H1 (cell line): ENCODE data around the gene EXOC1L. TPM values are rescaled to one million over a fixed set of nuclear protein-coding genes. Genes with fewer than 3 reads are reported as not detected.

Experiments
- BRCA1 ChIP-seq: IDR thresholded peaks from 2 replicates; pipeline ENCODE4 v1.6.1; 2012; ENCODE audit warnings: low read depth, low read length, improper control_type of control experiment
- JUN ChIP-seq: IDR thresholded peaks from 2 replicates; pipeline ENCODE4 v1.6.1; 2011; ENCODE audit warnings: low read depth, mild to moderate bottlenecking, improper control_type of control experiment, low read length
- JUND ChIP-seq: IDR thresholded peaks from 2 replicates; pipeline ENCODE4 v1.6.1; 2011; ENCODE audit warnings: mild to moderate bottlenecking, improper control_type of control experiment, low read length
- POLR2AphosphoS5 ChIP-seq: IDR thresholded peaks from 2 replicates; pipeline ENCODE4 v1.6.1; 2011; ENCODE audit warnings: low read depth, low read length
- RXRA ChIP-seq: IDR thresholded peaks from 2 replicates; pipeline ENCODE4 v1.6.1; 2011; ENCODE audit warnings: low read depth, mild to moderate bottlenecking, low read length, moderate library complexity; ENCODE audit not compliant: insufficient read depth
- SRF ChIP-seq: IDR thresholded peaks from 2 replicates; pipeline ENCODE4 v1.6.1; 2011; ENCODE audit warnings: mild to moderate bottlenecking, low read depth, low read length, moderate library complexity
- ZNF274 ChIP-seq: IDR thresholded peaks from 2 replicates; pipeline ENCODE4 v1.7.0; 2012; ENCODE audit warnings: low read length, borderline replicate concordance; ENCODE audit errors: extremely low read depth
- polyA plus RNA-seq, 7 experiments: library from polyadenylated mRNA; depleted of rRNA in 3 of 7; stranded (reverse) in 5 of 7; unstranded in 2 of 7; fragments of >200 nt in 5 of 7; fragments of 200-250 nt in 2 of 7; gene quantifications; 1 replicate in 5 of 7; 2 replicates in 1 of 7; 4 replicates in 1 of 7; pipeline versions ENCODE4 v1.2.1 to v1.2.3, GENCODE V29; 2011 to 2013; ENCODE audit warnings: missing spikeins in 2 of 7, mixed read lengths in 2 of 7
- total RNA-seq: library from RNA; stranded (reverse); fragmentation: NEBNext Ultra II Directional; extraction: Animal tissue kit (Norgen Biotek cat#: 25700); gene quantifications from 2 replicates; pipeline ENCODE4 v1.2.1, GENCODE V29; 2021
- TF ChIP-seq, protein P1 (sequence below): fragments of 300-600 bp; sonication (generic); IDR thresholded peaks from 2 replicates; pipeline ENCODE4 v1.7.1; 2012; ENCODE audit warnings: low read length, moderate library complexity, mild to moderate bottlenecking, inconsistent platforms; ENCODE audit not compliant: insufficient replicate concordance
- TF ChIP-seq, protein P2 (sequence below), 3 experiments: IDR thresholded peaks; 1 replicate in 2 of 3; 2 replicates in 1 of 3; pipeline versions ENCODE4 v1.5.1 to v1.6.1; 2011; ENCODE audit warnings: low read length in 3 of 3, mild to moderate bottlenecking in 3 of 3, inconsistent platforms in 2 of 3, low read depth in 1 of 3, moderate library complexity in 1 of 3; ENCODE audit not compliant: insufficient read depth in 1 of 3; ENCODE audit errors: control extremely low read depth in 1 of 3

The EXOC1L gene
- total and polyA plus RNA-seq, 2 of the 8 experiments (the other 6 are each of a cell fraction or from before 2014, with no cell fraction given) = 0.08 TPM; not detected in 1

DNA sequence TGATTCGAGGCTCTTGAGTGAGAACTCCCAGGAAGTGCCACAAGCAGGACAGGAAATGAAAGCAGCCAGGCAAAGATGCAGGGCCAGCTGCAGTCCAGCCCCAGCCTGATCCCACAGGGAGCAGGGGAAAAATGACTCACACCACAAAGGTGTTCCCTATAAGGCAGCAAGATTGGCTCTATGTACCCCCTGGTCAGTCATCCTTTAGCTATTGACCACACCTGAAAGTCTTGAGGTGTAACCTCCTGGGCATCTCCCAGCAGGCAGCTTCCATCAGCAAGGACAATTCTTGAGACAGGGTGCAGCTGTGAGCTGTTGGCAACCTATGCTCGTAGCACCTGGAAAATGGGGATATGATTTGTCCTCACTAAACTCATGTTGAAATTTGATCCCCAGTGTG lies 27.9 kb upstream of the EXOC1L start (continued):
- TF ChIP-seq, protein P1, sequence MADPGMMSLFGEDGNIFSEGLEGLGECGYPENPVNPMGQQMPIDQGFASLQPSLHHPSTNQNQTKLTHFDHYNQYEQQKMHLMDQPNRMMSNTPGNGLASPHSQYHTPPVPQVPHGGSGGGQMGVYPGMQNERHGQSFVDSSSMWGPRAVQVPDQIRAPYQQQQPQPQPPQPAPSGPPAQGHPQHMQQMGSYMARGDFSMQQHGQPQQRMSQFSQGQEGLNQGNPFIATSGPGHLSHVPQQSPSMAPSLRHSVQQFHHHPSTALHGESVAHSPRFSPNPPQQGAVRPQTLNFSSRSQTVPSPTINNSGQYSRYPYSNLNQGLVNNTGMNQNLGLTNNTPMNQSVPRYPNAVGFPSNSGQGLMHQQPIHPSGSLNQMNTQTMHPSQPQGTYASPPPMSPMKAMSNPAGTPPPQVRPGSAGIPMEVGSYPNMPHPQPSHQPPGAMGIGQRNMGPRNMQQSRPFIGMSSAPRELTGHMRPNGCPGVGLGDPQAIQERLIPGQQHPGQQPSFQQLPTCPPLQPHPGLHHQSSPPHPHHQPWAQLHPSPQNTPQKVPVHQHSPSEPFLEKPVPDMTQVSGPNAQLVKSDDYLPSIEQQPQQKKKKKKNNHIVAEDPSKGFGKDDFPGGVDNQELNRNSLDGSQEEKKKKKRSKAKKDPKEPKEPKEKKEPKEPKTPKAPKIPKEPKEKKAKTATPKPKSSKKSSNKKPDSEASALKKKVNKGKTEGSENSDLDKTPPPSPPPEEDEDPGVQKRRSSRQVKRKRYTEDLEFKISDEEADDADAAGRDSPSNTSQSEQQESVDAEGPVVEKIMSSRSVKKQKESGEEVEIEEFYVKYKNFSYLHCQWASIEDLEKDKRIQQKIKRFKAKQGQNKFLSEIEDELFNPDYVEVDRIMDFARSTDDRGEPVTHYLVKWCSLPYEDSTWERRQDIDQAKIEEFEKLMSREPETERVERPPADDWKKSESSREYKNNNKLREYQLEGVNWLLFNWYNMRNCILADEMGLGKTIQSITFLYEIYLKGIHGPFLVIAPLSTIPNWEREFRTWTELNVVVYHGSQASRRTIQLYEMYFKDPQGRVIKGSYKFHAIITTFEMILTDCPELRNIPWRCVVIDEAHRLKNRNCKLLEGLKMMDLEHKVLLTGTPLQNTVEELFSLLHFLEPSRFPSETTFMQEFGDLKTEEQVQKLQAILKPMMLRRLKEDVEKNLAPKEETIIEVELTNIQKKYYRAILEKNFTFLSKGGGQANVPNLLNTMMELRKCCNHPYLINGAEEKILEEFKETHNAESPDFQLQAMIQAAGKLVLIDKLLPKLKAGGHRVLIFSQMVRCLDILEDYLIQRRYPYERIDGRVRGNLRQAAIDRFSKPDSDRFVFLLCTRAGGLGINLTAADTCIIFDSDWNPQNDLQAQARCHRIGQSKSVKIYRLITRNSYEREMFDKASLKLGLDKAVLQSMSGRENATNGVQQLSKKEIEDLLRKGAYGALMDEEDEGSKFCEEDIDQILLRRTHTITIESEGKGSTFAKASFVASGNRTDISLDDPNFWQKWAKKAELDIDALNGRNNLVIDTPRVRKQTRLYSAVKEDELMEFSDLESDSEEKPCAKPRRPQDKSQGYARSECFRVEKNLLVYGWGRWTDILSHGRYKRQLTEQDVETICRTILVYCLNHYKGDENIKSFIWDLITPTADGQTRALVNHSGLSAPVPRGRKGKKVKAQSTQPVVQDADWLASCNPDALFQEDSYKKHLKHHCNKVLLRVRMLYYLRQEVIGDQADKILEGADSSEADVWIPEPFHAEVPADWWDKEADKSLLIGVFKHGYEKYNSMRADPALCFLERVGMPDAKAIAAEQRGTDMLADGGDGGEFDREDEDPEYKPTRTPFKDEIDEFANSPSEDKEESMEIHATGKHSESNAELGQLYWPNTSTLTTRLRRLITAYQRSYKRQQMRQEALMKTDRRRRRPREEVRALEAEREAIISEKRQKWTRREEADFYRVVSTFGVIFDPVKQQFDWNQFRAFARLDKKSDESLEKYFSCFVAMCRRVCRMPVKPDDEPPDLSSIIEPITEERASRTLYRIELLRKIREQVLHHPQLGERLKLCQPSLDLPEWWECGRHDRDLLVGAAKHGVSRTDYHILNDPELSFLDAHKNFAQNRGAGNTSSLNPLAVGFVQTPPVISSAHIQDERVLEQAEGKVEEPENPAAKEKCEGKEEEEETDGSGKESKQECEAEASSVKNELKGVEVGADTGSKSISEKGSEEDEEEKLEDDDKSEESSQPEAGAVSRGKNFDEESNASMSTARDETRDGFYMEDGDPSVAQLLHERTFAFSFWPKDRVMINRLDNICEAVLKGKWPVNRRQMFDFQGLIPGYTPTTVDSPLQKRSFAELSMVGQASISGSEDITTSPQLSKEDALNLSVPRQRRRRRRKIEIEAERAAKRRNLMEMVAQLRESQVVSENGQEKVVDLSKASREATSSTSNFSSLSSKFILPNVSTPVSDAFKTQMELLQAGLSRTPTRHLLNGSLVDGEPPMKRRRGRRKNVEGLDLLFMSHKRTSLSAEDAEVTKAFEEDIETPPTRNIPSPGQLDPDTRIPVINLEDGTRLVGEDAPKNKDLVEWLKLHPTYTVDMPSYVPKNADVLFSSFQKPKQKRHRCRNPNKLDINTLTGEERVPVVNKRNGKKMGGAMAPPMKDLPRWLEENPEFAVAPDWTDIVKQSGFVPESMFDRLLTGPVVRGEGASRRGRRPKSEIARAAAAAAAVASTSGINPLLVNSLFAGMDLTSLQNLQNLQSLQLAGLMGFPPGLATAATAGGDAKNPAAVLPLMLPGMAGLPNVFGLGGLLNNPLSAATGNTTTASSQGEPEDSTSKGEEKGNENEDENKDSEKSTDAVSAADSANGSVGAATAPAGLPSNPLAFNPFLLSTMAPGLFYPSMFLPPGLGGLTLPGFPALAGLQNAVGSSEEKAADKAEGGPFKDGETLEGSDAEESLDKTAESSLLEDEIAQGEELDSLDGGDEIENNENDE = no peak
- TF ChIP-seq JUND = no peak
- TF ChIP-seq BRCA1 = no peak
- TF ChIP-seq JUN = no peak
- no peak for TF ChIP-seq SRF
- no peak for TF ChIP-seq RXRA
- TF ChIP-seq ZNF274 = no peak
- TF ChIP-seq, protein P2, sequence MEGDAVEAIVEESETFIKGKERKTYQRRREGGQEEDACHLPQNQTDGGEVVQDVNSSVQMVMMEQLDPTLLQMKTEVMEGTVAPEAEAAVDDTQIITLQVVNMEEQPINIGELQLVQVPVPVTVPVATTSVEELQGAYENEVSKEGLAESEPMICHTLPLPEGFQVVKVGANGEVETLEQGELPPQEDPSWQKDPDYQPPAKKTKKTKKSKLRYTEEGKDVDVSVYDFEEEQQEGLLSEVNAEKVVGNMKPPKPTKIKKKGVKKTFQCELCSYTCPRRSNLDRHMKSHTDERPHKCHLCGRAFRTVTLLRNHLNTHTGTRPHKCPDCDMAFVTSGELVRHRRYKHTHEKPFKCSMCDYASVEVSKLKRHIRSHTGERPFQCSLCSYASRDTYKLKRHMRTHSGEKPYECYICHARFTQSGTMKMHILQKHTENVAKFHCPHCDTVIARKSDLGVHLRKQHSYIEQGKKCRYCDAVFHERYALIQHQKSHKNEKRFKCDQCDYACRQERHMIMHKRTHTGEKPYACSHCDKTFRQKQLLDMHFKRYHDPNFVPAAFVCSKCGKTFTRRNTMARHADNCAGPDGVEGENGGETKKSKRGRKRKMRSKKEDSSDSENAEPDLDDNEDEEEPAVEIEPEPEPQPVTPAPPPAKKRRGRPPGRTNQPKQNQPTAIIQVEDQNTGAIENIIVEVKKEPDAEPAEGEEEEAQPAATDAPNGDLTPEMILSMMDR (IDR thresholded peaks at IDR 0.05; ENCODE audit: control extremely low read depth in 1 of 3, insufficient read depth in 1 of 3, low read depth in 1 of 3, low read length in 3 of 3) = no peak
- no peak for TF ChIP-seq POLR2AphosphoS5
